ENCODE data around the gene SLC6A5. TPM values are rescaled to one million over a fixed set of nuclear protein-coding genes. Genes with fewer than 3 reads are reported as not detected.

Gene SLC6A5
- total and polyA plus RNA-seq, 2 experiments from 2014 or later = 0.03 TPM; not detected in 1

DNA sequence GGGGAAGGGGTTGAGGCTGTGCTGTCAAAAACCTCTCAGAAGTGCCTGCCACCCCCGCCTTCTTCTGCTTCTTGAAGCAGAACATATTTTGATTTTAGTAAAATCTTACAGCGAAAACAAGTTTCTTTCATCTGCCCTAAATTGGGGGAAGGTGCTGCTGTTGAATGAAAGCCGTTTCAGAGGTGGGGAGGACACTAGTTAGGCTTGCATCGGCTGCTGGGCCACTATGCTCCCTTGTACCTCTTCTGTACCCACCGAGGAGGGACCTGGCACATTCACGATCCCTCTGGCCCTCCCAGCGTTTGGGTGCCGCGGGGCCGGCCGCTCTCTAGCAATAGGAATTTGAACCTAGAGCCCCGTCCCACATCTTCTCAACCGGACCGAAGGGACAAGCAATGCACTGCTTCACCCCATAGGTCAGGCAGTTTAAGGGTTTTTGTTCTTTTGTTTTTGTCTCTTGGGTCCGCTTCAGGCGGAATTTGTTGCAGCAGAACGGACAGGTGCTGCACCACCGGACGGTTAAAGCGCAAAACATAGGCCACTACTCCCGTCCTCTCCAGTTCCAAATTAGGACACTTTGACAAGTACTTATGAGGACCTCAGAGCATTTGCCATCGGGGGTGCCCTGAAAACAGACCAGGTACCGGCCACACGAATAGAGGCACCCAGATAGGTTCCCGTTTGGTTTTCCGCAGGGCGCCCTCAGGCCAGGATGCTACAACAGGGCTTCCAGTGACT lies 5.6 kb downstream of the SLC6A5 start:
- no peaks in the 10 kb centered on the region for H3K4me1 ChIP-seq (ENCODE audit: insufficient read depth)
- TF ChIP-seq, protein P1, sequence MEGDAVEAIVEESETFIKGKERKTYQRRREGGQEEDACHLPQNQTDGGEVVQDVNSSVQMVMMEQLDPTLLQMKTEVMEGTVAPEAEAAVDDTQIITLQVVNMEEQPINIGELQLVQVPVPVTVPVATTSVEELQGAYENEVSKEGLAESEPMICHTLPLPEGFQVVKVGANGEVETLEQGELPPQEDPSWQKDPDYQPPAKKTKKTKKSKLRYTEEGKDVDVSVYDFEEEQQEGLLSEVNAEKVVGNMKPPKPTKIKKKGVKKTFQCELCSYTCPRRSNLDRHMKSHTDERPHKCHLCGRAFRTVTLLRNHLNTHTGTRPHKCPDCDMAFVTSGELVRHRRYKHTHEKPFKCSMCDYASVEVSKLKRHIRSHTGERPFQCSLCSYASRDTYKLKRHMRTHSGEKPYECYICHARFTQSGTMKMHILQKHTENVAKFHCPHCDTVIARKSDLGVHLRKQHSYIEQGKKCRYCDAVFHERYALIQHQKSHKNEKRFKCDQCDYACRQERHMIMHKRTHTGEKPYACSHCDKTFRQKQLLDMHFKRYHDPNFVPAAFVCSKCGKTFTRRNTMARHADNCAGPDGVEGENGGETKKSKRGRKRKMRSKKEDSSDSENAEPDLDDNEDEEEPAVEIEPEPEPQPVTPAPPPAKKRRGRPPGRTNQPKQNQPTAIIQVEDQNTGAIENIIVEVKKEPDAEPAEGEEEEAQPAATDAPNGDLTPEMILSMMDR (IDR thresholded peaks at IDR 0.05; ENCODE audit: poor library complexity) = no peak
- TF ChIP-seq EZH2 (IDR thresholded peaks at IDR 0.05; ENCODE audit: borderline replicate concordance) (no peak), EZH2phosphoT487 (IDR thresholded peaks at IDR 0.05; ENCODE audit: low read depth, severe bottlenecking, unreplicated experiment) (no peak)
- no peaks in the 10 kb centered on the region for H4K20me1 ChIP-seq (ENCODE audit: insufficient read depth, poor library complexity, severe bottlenecking)
- H3K9me2 ChIP-seq (replicated peaks; ENCODE audit: insufficient read depth) = no peaks in the 10 kb centered on the region
- H3K27ac ChIP-seq = no peak overlapping the region
- H3K36me3 ChIP-seq (replicated peaks; ENCODE audit: insufficient read depth, low read depth) = no peaks in the 10 kb centered on the region
- no peak overlapping the region for H3K4me2 ChIP-seq
- no peaks in the 10 kb centered on the region for H3K9me3 ChIP-seq (ENCODE audit: low read depth)
- DNase-seq (ENCODE audit: low spot score) = no peak
- no peak overlapping the region for H3K4me3 ChIP-seq
- H2AFZ ChIP-seq = no peak overlapping the region
- WGBS (ENCODE audit: low lambda C conversion rate, missing lambda C conversion rate) = 92% methylated on average over 27 of the region's 27 CpGs
- H3K27me3 ChIP-seq = peaks cover 52% of the 10 kb centered on the region
- H3K79me2 ChIP-seq = no peaks in the 10 kb centered on the region

DNA sequence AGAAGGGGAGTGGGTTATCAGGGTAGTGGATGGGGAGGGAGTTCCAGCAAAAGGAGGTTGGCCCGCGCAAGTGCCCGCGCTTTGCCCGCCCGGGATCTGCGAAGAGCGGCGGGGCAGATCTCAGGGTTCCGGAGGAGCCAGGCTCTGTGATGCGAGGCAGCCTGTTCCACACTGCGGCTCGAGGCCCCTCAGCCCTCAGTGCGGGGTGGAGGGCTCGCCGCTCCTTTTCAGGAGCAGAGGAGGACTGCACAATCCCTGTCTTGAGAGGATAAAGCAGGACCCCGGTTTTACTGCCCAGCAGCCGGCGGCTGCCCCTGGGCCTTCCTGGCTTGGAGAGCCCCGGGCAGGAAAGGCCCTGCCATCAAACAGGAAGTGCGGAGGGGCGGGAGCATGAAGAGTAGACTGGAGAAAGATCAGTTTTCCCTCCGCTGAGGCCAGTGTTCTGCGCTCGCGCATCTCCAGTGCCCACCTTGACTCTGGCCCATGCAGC lies 6.2 kb downstream of the SLC6A5 start:
- WGBS (ENCODE audit: low lambda C conversion rate, missing lambda C conversion rate) = 93% methylated on average over 26 of the region's 26 CpGs
- Histone ChIP-seq H3K9me3 (ENCODE audit: low read depth) (no peaks in the 10 kb centered on the region), H3K79me2 (no peaks in the 10 kb centered on the region), H3K4me2 (no peak overlapping the region), H3K27me3 (peaks cover 46% of the 10 kb centered on the region), H2AFZ (no peak overlapping the region), H3K4me3 (no peak overlapping the region), H3K4me1 (ENCODE audit: insufficient read depth) (no peaks in the 10 kb centered on the region), H3K9me2 (replicated peaks; ENCODE audit: insufficient read depth) (no peaks in the 10 kb centered on the region), H3K36me3 (replicated peaks; ENCODE audit: insufficient read depth, low read depth) (no peaks in the 10 kb centered on the region), H4K20me1 (ENCODE audit: insufficient read depth, poor library complexity, severe bottlenecking) (no peaks in the 10 kb centered on the region), H3K27ac (no peak overlapping the region)
- DNase-seq (ENCODE audit: low spot score) = no peak
- TF ChIP-seq, protein P1 (IDR thresholded peaks at IDR 0.05; ENCODE audit: poor library complexity) = no peak
- TF ChIP-seq EZH2phosphoT487 (IDR thresholded peaks at IDR 0.05; ENCODE audit: low read depth, severe bottlenecking, unreplicated experiment) (no peak), EZH2 (IDR thresholded peaks at IDR 0.05; ENCODE audit: borderline replicate concordance) (no peak)

DNA sequence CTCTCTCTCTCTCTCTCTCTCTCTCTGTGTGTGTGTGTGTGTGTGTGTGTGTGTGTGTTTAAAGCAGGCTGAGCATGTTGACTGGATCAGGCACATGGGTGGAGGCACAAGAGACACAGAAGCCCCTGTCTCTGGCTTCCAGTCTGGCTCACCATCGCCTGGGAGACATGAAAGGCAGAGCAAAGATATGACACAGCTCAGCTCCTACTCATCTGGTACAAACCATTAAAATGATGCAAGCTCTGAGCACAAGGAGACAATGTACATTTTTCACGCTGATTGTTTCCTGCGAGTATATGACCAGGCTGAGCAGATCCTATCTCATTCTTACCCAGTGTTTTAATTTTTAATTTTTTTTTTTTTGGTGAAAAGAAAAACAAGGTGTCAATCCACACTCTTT lies 9.5 kb downstream of the SLC6A5 start:
- no peaks in the 10 kb centered on the region for H3K36me3 ChIP-seq (replicated peaks; ENCODE audit: insufficient read depth, low read depth)
- H3K4me3 ChIP-seq = no peak overlapping the region
- H3K9me3 ChIP-seq (ENCODE audit: low read depth) = no peaks in the 10 kb centered on the region
- no peak overlapping the region for H3K27ac ChIP-seq
- TF ChIP-seq EZH2 (IDR thresholded peaks at IDR 0.05; ENCODE audit: borderline replicate concordance) = no peak
- no peak for TF ChIP-seq EZH2phosphoT487 (IDR thresholded peaks at IDR 0.05; ENCODE audit: low read depth, severe bottlenecking, unreplicated experiment)
- TF ChIP-seq, protein P1 (IDR thresholded peaks at IDR 0.05; ENCODE audit: poor library complexity) = no peak
- no peak overlapping the region for H2AFZ ChIP-seq
- peaks cover 22% of the 10 kb centered on the region for H3K27me3 ChIP-seq
- no peak for DNase-seq (ENCODE audit: low spot score)
- no peak overlapping the region for H3K4me2 ChIP-seq
- 84% methylated on average over 3 of the region's 3 CpGs for WGBS (ENCODE audit: low lambda C conversion rate, missing lambda C conversion rate)
- no peaks in the 10 kb centered on the region for H3K4me1 ChIP-seq (ENCODE audit: insufficient read depth)
- no peaks in the 10 kb centered on the region for H3K79me2 ChIP-seq
- no peaks in the 10 kb centered on the region for H4K20me1 ChIP-seq (ENCODE audit: insufficient read depth, poor library complexity, severe bottlenecking)
- no peaks in the 10 kb centered on the region for H3K9me2 ChIP-seq (replicated peaks; ENCODE audit: insufficient read depth)

Data from hepatocyte (in vitro differentiated cells).